Measurements from ENCODE around the gene TTF2. TPM values are rescaled to one million over a fixed set of nuclear protein-coding genes. Genes with fewer than 3 reads are reported as not detected.
A peak's percentile ranks its signal among the peaks of the same experiment; 100 is the strongest.

Gene TTF2
- total RNA-seq, 1 experiment from 2014 or later: 29.5 TPM

DNA sequence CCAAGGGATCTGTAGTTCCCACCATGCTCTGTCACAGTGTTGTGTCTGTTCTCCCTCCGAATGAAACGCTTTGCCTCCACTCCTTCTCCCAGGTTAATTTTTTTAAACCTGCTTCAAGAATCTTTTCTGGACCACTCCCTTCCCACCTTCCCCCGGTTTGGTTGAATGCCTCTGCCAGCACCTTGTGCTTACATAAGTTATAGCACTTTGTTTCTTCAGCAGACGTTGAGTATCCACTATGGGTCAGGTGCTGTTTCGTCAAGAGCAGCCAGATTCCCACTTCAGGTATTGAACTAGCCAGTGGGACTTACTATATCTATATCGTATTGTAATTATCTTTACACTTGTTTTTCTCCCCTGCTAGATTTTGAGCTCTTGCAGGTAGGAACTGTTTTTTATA lies 27.6 kb downstream of the TTF2 start:
- H3K4me3 ChIP-seq (ENCODE audit: low read length): no peak overlapping the region
- H3K9me2 ChIP-seq (replicated peaks; ENCODE audit: insufficient read depth, low read length): no peaks in the 10 kb centered on the region
- H3K36me3 ChIP-seq (ENCODE audit: insufficient read depth, low read length): peaks cover 74% of the 10 kb centered on the region
- H3K27me3 ChIP-seq (ENCODE audit: low read length): no peaks in the 10 kb centered on the region
- H3K9ac ChIP-seq (ENCODE audit: low read length): no peak overlapping the region
- H4K20me1 ChIP-seq (ENCODE audit: insufficient read depth, low read depth, low read length): no peaks in the 10 kb centered on the region
- H3K4me1 ChIP-seq (ENCODE audit: low read length): peaks cover 7% of the 10 kb centered on the region
- H3K4me2 ChIP-seq (ENCODE audit: low read depth, low read length, poor library complexity, severe bottlenecking): no peak overlapping the region
- no peaks in the 10 kb centered on the region for H3K79me2 ChIP-seq (ENCODE audit: low read length)
- DNase-seq: no peak
- no peak overlapping the region for H3K27ac ChIP-seq (ENCODE audit: low read length)
- H3K9me3 ChIP-seq (ENCODE audit: low read length): no peaks in the 10 kb centered on the region
- H2AFZ ChIP-seq (ENCODE audit: low read length): no peak overlapping the region

DNA sequence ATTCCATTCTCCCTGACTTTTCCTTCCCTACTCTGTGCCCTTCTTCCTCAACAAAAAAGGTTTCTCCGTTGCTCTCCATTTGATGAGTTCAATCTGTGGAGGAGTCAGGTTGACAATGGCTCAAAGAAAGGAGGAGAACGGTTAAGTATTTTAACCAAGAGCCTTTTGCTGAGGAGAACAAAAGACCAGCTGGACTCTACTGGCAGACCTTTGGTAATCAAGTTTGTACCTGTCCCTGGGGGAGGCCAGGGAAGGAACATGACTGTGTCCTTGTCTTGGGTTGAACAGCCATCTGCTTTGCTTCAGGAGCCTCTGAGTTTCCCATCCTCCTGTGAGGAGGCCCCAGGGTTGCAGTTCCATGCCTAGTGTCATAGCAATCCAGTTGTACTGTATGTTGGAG lies 29.9 kb downstream of the TTF2 start:
- no peaks in the 10 kb centered on the region for H3K9me3 ChIP-seq (ENCODE audit: low read length)
- H3K4me1 ChIP-seq (ENCODE audit: low read length): peaks cover 19% of the 10 kb centered on the region
- H3K27ac ChIP-seq (ENCODE audit: low read length): no peak overlapping the region
- H3K4me3 ChIP-seq (ENCODE audit: low read length): no peak overlapping the region
- H3K36me3 ChIP-seq (ENCODE audit: insufficient read depth, low read length): peaks cover 76% of the 10 kb centered on the region
- no peak overlapping the region for H3K9ac ChIP-seq (ENCODE audit: low read length)
- no peaks in the 10 kb centered on the region for H4K20me1 ChIP-seq (ENCODE audit: insufficient read depth, low read depth, low read length)
- H3K79me2 ChIP-seq (ENCODE audit: low read length): no peaks in the 10 kb centered on the region
- H3K9me2 ChIP-seq (replicated peaks; ENCODE audit: insufficient read depth, low read length): no peaks in the 10 kb centered on the region
- H3K27me3 ChIP-seq (ENCODE audit: low read length): no peaks in the 10 kb centered on the region
- H2AFZ ChIP-seq (ENCODE audit: low read length): no peak overlapping the region
- no peak for DNase-seq
- H3K4me2 ChIP-seq (ENCODE audit: low read depth, low read length, poor library complexity, severe bottlenecking): no peak overlapping the region

DNA sequence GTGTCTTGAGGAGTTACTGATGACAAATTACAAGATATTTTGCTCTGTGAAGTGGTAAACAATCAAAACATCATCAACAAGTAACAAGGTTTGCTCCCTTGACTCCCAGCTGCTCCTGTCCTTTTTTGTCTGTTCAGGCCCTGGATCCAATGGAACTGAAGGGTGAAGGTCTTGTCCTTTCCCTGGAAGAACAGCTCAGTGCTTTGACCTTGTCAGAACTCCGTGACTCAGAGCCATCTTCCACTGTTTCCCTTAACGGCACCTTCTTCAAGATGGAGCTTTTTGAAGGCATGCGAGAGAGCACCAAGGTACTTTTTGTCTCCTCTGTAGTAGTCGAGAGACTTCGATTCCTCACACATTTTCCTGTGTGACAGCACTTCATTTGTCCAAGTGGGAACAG lies 32.5 kb downstream of the TTF2 start:
- no peaks in the 10 kb centered on the region for H3K9me2 ChIP-seq (replicated peaks; ENCODE audit: insufficient read depth, low read length)
- H3K27ac ChIP-seq (ENCODE audit: low read length): no peak overlapping the region
- H3K4me2 ChIP-seq (ENCODE audit: low read depth, low read length, poor library complexity, severe bottlenecking): no peak overlapping the region
- H3K79me2 ChIP-seq (ENCODE audit: low read length): no peaks in the 10 kb centered on the region
- H3K9ac ChIP-seq (ENCODE audit: low read length): no peak overlapping the region
- no peak overlapping the region for H2AFZ ChIP-seq (ENCODE audit: low read length)
- H3K36me3 ChIP-seq (ENCODE audit: insufficient read depth, low read length): peaks cover 65% of the 10 kb centered on the region
- no peaks in the 10 kb centered on the region for H3K27me3 ChIP-seq (ENCODE audit: low read length)
- H3K9me3 ChIP-seq (ENCODE audit: low read length): no peaks in the 10 kb centered on the region
- peaks cover 19% of the 10 kb centered on the region for H3K4me1 ChIP-seq (ENCODE audit: low read length)
- H3K4me3 ChIP-seq (ENCODE audit: low read length): no peak overlapping the region
- DNase-seq: no peak
- no peaks in the 10 kb centered on the region for H4K20me1 ChIP-seq (ENCODE audit: insufficient read depth, low read depth, low read length)

DNA sequence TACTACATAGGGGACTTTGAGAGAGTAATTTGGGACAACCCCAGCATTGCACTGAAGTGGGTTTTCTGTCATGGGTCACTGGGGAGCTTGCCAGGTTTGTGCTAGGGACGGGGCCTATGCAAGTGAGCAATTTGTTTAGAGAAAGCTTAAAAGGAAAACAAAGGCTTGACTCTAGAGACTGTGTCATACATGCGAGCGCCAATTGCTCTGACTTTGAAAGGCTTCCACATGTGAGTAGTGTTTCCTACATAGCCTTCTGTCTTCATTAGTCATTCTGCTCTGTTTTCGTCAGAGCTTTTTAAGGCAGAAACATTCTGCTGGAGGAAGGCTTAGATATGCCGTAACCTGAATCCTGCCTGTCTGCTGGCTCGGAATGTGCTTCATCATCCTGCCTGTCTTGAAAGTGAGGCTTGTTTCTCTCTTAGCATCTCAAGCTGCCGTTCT lies 33.0 kb downstream of the TTF2 start:
- no peaks in the 10 kb centered on the region for H3K79me2 ChIP-seq (ENCODE audit: low read length)
- H3K27me3 ChIP-seq (ENCODE audit: low read length): no peaks in the 10 kb centered on the region
- peaks cover 66% of the 10 kb centered on the region for H3K36me3 ChIP-seq (ENCODE audit: insufficient read depth, low read length)
- no peaks in the 10 kb centered on the region for H3K9me2 ChIP-seq (replicated peaks; ENCODE audit: insufficient read depth, low read length)
- no peak overlapping the region for H3K27ac ChIP-seq (ENCODE audit: low read length)
- no peak overlapping the region for H3K4me2 ChIP-seq (ENCODE audit: low read depth, low read length, poor library complexity, severe bottlenecking)
- H3K4me1 ChIP-seq (ENCODE audit: low read length): peaks cover 19% of the 10 kb centered on the region
- no peak overlapping the region for H3K9ac ChIP-seq (ENCODE audit: low read length)
- H4K20me1 ChIP-seq (ENCODE audit: insufficient read depth, low read depth, low read length): no peaks in the 10 kb centered on the region
- no peak overlapping the region for H3K4me3 ChIP-seq (ENCODE audit: low read length)
- DNase-seq: no peak
- no peak overlapping the region for H2AFZ ChIP-seq (ENCODE audit: low read length)
- H3K9me3 ChIP-seq (ENCODE audit: low read length): no peaks in the 10 kb centered on the region

DNA sequence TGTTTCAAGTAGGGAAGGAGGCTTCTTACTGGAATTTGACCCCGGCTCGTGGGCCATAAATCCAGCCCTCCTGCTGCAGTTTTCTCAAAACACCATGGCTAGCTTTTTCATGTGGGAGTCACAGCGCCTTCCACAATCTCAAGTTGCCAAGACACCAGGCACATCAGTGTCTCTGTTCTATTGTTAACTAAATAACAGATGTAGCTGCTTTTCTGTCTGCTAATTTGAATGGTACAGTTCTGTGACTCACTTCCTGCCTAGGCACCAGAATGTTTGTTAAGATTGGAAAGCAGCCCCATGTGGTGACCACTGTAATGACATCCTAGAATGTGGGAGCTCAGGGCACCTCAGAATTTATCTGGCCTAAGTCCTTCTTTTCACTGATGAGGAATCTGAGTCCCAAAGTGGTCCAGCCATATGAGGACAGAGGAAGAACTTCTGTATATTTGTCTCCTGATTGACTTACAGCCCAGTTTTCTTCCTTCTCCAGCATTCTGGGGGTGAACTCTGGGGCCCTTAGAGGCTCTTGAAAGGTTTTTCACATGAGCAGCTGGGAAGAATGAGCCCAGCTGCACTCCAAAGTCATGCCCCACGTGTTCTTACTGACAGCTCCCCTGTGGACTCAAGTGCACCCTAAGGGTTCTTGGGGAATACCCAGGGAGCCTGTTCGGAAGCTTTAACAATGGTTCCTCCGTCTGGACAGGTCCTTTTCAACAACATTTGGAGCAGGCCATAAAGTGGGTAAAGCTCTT lies 33.9 kb downstream of the TTF2 start:
- Histone ChIP-seq H3K27me3 (ENCODE audit: low read length) (no peaks in the 10 kb centered on the region), H3K9me2 (replicated peaks; ENCODE audit: insufficient read depth, low read length) (no peaks in the 10 kb centered on the region), H3K9me3 (ENCODE audit: low read length) (no peaks in the 10 kb centered on the region), H3K9ac (ENCODE audit: low read length) (no peak overlapping the region), H4K20me1 (ENCODE audit: insufficient read depth, low read depth, low read length) (no peaks in the 10 kb centered on the region), H3K4me1 (ENCODE audit: low read length) (peaks cover 13% of the 10 kb centered on the region), H3K4me2 (ENCODE audit: low read depth, low read length, poor library complexity, severe bottlenecking) (no peak overlapping the region), H2AFZ (ENCODE audit: low read length) (no peak overlapping the region), H3K27ac (ENCODE audit: low read length) (no peak overlapping the region), H3K79me2 (ENCODE audit: low read length) (no peaks in the 10 kb centered on the region), H3K4me3 (ENCODE audit: low read length) (no peak overlapping the region), H3K36me3 (ENCODE audit: insufficient read depth, low read length) (peaks cover 68% of the 10 kb centered on the region)
- peak; percentile 67 for DNase-seq

DNA sequence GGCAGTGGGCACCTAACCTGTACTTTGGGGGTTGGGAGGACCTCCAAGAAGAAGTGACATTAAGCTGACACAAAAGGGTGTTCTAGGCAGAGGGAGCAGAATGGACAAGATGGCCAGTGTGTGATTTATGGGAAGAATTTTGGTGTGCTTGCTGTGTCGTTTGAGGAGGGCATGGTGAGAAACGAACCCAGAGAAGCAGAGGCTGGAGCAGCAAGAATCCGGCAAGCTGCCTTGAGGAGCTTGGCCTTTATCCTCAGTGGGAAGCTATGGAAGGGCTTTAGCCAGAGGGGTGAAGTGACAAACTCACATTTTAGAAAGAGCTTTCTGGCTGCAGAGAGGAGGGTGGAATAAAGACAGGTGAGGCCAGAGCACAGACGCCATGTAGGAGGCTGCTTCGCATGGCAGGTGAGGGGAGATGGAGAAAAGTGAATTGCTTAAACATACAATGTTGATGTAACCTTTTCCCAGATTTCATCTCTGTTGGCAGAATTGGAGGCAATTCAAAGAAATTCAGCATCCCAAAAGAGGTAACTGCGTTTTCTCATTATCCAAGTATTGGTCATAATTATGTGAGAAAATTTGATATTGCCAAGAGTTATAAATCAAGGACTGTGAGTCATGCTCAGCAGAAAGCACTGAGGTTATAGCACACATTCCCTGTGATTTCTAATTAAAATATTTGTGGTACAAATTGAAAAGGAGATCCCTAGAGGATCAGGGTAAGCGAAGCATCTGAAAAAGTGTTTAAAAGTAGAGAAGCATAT lies 34.9 kb downstream of the TTF2 start:
- no peak for DNase-seq
- Histone ChIP-seq H3K9ac (ENCODE audit: low read length) (no peak overlapping the region), H3K79me2 (ENCODE audit: low read length) (no peaks in the 10 kb centered on the region), H3K4me3 (ENCODE audit: low read length) (no peak overlapping the region), H2AFZ (ENCODE audit: low read length) (no peak overlapping the region), H3K4me2 (ENCODE audit: low read depth, low read length, poor library complexity, severe bottlenecking) (no peak overlapping the region), H3K27me3 (ENCODE audit: low read length) (no peaks in the 10 kb centered on the region), H4K20me1 (ENCODE audit: insufficient read depth, low read depth, low read length) (no peaks in the 10 kb centered on the region), H3K9me3 (ENCODE audit: low read length) (no peaks in the 10 kb centered on the region), H3K36me3 (ENCODE audit: insufficient read depth, low read length) (peaks cover 70% of the 10 kb centered on the region; the same call in 1 of the 2 replicates), H3K27ac (ENCODE audit: low read length) (no peak overlapping the region), H3K4me1 (ENCODE audit: low read length) (peaks cover 13% of the 10 kb centered on the region), H3K9me2 (replicated peaks; ENCODE audit: insufficient read depth, low read length) (no peaks in the 10 kb centered on the region)

DNA sequence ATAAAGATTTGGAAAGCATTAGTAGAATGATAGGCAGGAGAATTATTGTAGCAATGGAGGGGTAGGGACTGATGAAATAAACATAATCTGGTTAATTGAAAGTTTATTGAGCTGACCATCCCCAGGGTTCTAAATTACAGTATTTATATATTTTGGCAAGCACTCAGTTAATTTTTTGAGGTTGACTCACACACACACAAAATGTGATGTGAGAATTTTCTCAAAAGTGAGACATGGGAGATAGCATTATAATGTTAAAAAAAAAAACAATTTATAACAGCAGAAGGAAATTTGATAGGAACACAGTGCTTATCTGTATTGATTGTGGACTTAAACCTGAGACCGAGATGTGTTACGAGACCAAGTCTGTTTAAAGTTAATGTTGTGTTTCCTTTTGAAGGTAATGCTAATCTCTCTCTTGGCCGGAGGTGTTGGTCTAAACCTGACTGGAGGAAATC lies 36.9 kb downstream of the TTF2 start:
- Histone ChIP-seq H3K79me2 (ENCODE audit: low read length) (no peaks in the 10 kb centered on the region), H3K9me3 (ENCODE audit: low read length) (no peaks in the 10 kb centered on the region), H3K9me2 (replicated peaks; ENCODE audit: insufficient read depth, low read length) (no peaks in the 10 kb centered on the region), H2AFZ (ENCODE audit: low read length) (no peak overlapping the region), H4K20me1 (ENCODE audit: insufficient read depth, low read depth, low read length) (no peaks in the 10 kb centered on the region), H3K4me2 (ENCODE audit: low read depth, low read length, poor library complexity, severe bottlenecking) (no peak overlapping the region), H3K36me3 (ENCODE audit: insufficient read depth, low read length) (peaks cover 70% of the 10 kb centered on the region; the same call in 1 of the 2 replicates), H3K4me1 (ENCODE audit: low read length) (peaks cover 13% of the 10 kb centered on the region), H3K27me3 (ENCODE audit: low read length) (no peaks in the 10 kb centered on the region), H3K9ac (ENCODE audit: low read length) (no peak overlapping the region), H3K4me3 (ENCODE audit: low read length) (no peak overlapping the region), H3K27ac (ENCODE audit: low read length) (no peak overlapping the region)
- no peak for DNase-seq

DNA sequence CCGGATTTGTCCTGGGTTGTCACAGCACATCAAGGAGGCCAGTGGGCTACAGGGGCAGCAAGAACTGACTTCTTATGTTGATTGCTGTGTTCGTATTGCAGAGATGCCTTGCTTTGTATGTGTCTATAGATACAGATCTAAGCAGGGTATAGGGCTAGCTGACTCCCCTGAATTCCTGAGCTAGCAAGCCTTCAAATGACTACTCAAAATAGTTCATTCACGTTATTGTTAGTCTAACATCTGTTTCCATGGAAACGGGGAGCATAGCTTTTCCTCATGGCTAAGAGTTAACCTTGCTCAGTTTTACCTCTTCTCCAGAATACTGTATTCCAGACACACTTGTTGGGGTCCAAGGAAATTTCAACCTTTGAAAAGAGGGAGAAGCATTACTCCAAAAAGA lies 37.3 kb downstream of the TTF2 start:
- Histone ChIP-seq H3K9me2 (replicated peaks; ENCODE audit: insufficient read depth, low read length) (no peaks in the 10 kb centered on the region), H3K9ac (ENCODE audit: low read length) (no peak overlapping the region), H3K79me2 (ENCODE audit: low read length) (no peaks in the 10 kb centered on the region), H3K4me1 (ENCODE audit: low read length) (peaks cover 13% of the 10 kb centered on the region), H4K20me1 (ENCODE audit: insufficient read depth, low read depth, low read length) (no peaks in the 10 kb centered on the region), H2AFZ (ENCODE audit: low read length) (no peak overlapping the region), H3K27ac (ENCODE audit: low read length) (no peak overlapping the region), H3K4me3 (ENCODE audit: low read length) (no peak overlapping the region), H3K36me3 (ENCODE audit: insufficient read depth, low read length) (peaks cover 70% of the 10 kb centered on the region; the same call in 1 of the 2 replicates), H3K9me3 (ENCODE audit: low read length) (no peaks in the 10 kb centered on the region), H3K4me2 (ENCODE audit: low read depth, low read length, poor library complexity, severe bottlenecking) (no peak overlapping the region), H3K27me3 (ENCODE audit: low read length) (no peaks in the 10 kb centered on the region)
- no peak for DNase-seq

All from Karpas-422 (cell line).